ENCODE measurements around the gene IGF2R. TPM values are rescaled to one million over a fixed set of nuclear protein-coding genes. Genes with fewer than 3 reads are reported as not detected.

The IGF2R gene
- total and polyA plus RNA-seq, 2 of the 13 experiments (the other 11 are each of a cell fraction or from before 2014, with no cell fraction given), result 38.3 to 70.0 TPM

GRCh38 chr6:160051390-160051789 is 82.5 kb downstream of the IGF2R start:
- Histone ChIP-seq H3K9ac (ENCODE audit: insufficient read depth, low read depth, low read length) (no peak overlapping the region), H3K27ac (ENCODE audit: extremely low read length, insufficient read depth, low read length) (no peak overlapping the region), H3K4me3 (replicated peaks in 1 of 3; ENCODE audit: insufficient read depth in 1 of 3, low read depth in 2 of 3, low read length in 3 of 3) (no peak overlapping the region), H3K27me3 (ENCODE audit: control insufficient read depth in 1 of 2, insufficient read depth in 2 of 2, low read length in 2 of 2) (no peaks in the 10 kb centered on the region), H3K36me3 (replicated peaks in 1 of 2; ENCODE audit: control insufficient read depth in 1 of 2, insufficient read depth in 2 of 2, low read length in 2 of 2) (peaks cover 65 to 88% of the 10 kb centered on the region in 2 experiments), H3K9me3 (ENCODE audit: low read length) (no peaks in the 10 kb centered on the region), H4K20me1 (ENCODE audit: insufficient read depth, low read length) (no peaks in the 10 kb centered on the region), H3K4me2 (ENCODE audit: low read depth, low read length) (no peak overlapping the region), H3K4me1 (ENCODE audit: insufficient read depth, low read length) (no peaks in the 10 kb centered on the region), H2AFZ (ENCODE audit: low read length) (no peak overlapping the region), H3K79me2 (ENCODE audit: insufficient read depth, low read length) (no peaks in the 10 kb centered on the region)
- 97% methylated on average over 2 of the region's 2 CpGs for WGBS (ENCODE audit: low lambda C conversion rate)
- in situ Hi-C loops (cut with HindIII; ENCODE audit: extremely low pct_ligation_motif_present, low pct_unique_long_range_greater_than_20kb), result no loop called here
- ChIA-PET POLR2A (no interaction called here), CTCF (ENCODE audit: low intra/inter-chr PET ratio, low total read pairs) (no interaction called here)
- BruUV-seq (replicated peaks), result no TSS peak
- no peak for TF ChIP-seq GMEB2 (CRISPR knock-in tag; IDR thresholded peaks at IDR 0.05; ENCODE audit: low read depth)
- TF ChIP-seq MTF2 (CRISPR knock-in tag; IDR thresholded peaks at IDR 0.05; ENCODE audit: borderline replicate concordance), result no peak
- TF ChIP-seq NFIB (CRISPR knock-in tag; IDR thresholded peaks at IDR 0.05; ENCODE audit: borderline replicate concordance), result no peak
- no peak for TF ChIP-seq NCOA2 (CRISPR knock-in tag; IDR thresholded peaks at IDR 0.05)
- no peak for TF ChIP-seq KLF11 (CRISPR knock-in tag; IDR thresholded peaks at IDR 0.05)
- TF ChIP-seq STAG1 (CRISPR knock-in tag; IDR thresholded peaks at IDR 0.05), result no peak
- ATAC-seq, result no peak
- intact Hi-C loops (cut with micrococcal nuclease; ENCODE audit: unreplicated experiment), result no loop called here
- FAIRE-seq, result no peak
- no peak for DNase-seq (ENCODE audit: low spot score)

GRCh38 chr6:160054271-160054670 is 85.4 kb downstream of the IGF2R start:
- BruUV-seq (replicated peaks), result no TSS peak
- POLR2A ChIA-PET, result no interaction called here
- Histone ChIP-seq H3K4me3 (replicated peaks in 1 of 3; ENCODE audit: insufficient read depth in 1 of 3, low read depth in 2 of 3, low read length in 3 of 3) (no peak overlapping the region), H3K27me3 (ENCODE audit: control insufficient read depth in 1 of 2, insufficient read depth in 2 of 2, low read length in 2 of 2) (no peaks in the 10 kb centered on the region), H4K20me1 (ENCODE audit: insufficient read depth, low read length) (no peaks in the 10 kb centered on the region), H3K4me1 (ENCODE audit: insufficient read depth, low read length) (peaks cover 7% of the 10 kb centered on the region; the same call in 1 of the 2 replicates), H3K9ac (ENCODE audit: insufficient read depth, low read depth, low read length) (no peak overlapping the region), H2AFZ (ENCODE audit: low read length) (no peak overlapping the region), H3K36me3 (replicated peaks in 1 of 2; ENCODE audit: control insufficient read depth in 1 of 2, insufficient read depth in 2 of 2, low read length in 2 of 2) (peaks cover 65 to 86% of the 10 kb centered on the region in 2 experiments), H3K4me2 (ENCODE audit: low read depth, low read length) (no peak overlapping the region), H3K9me3 (ENCODE audit: low read length) (no peaks in the 10 kb centered on the region), H3K79me2 (ENCODE audit: insufficient read depth, low read length) (no peaks in the 10 kb centered on the region), H3K27ac (ENCODE audit: extremely low read length, insufficient read depth, low read length) (no peak overlapping the region)
- in situ Hi-C loops (cut with HindIII; ENCODE audit: extremely low pct_ligation_motif_present, low pct_unique_long_range_greater_than_20kb) (no loop called here), intact Hi-C loops (cut with micrococcal nuclease; ENCODE audit: unreplicated experiment) (no loop called here)
- DNase-seq (ENCODE audit: low spot score), result no peak
- ATAC-seq, result no peak
- WGBS (ENCODE audit: low lambda C conversion rate), result 96% methylated on average over 6 of the region's 6 CpGs
- CTCF ChIA-PET (ENCODE audit: low intra/inter-chr PET ratio, low total read pairs), result no interaction called here
- TF ChIP-seq PPARG (CRISPR knock-in tag; conservative IDR thresholded peaks at IDR 0.05), result no peak
- TF ChIP-seq LRRFIP1 (CRISPR knock-in tag; conservative IDR thresholded peaks at IDR 0.05), result no peak
- TF ChIP-seq NFRKB (IDR thresholded peaks at IDR 0.05), result no peak
- TF ChIP-seq ISX (CRISPR knock-in tag; conservative IDR thresholded peaks at IDR 0.05), result no peak
- TF ChIP-seq POLR2G (IDR thresholded peaks at IDR 0.05; ENCODE audit: low read depth, low read length), result no peak
- no peak for TF ChIP-seq SIN3B (IDR thresholded peaks at IDR 0.05; ENCODE audit: low read length)
- TF ChIP-seq MXI1 (IDR thresholded peaks at IDR 0.05; ENCODE audit: borderline replicate concordance, low read depth, low read length), result no peak
- no peak for TF ChIP-seq ZNF878 (CRISPR knock-in tag; IDR thresholded peaks at IDR 0.05)
- no peak for TF ChIP-seq ZMYM4 (CRISPR knock-in tag; IDR thresholded peaks at IDR 0.05)
- TF ChIP-seq POLR2AphosphoS2 (IDR thresholded peaks at IDR 0.05; ENCODE audit: low read depth, low read length), result no peak
- TF ChIP-seq RFX3 (CRISPR knock-in tag; IDR thresholded peaks at IDR 0.05), result no peak
- no peak for FAIRE-seq

Measured in HepG2 (cell line).